Measurements from ENCODE around the gene TCF4.

The TCF4 gene

DNA sequence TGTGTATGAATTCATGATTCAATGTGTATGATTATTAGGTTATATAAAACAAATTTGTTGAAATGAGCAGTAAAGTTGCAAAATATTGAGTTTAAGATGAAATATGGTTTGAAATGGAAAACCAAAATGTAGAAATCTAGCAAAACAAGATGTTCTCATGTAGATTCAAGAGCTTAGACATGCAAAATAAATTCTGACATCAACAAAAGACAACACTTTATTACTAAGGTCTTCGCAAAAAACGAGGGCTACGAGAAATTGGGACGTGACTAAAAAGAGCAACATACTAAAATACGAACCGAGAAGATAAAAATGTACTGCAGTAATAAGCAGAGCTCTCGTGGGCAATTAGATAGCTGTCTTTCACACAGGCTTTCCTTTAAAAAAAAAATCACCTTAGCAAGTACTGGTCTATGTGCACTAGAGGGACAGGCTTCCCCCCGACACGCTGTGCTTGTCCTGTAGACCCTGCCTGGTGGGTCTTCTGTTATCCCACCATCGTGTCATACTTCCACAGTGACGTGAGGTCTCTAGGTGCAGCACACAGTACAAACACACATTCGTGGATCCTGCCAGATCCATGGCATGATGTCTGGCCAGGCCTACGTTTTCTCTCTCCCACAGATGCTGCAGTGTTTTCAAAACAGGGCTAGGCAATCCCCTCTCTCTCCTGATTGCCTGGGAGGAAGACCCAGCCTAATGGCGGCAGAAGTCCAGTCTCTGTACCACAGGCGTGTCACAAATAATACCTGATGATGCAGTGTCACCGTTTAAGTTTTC is 240.8 kb downstream of the TCF4 start:
- Histone ChIP-seq H3K9me3 (ENCODE audit: control insufficient read depth, insufficient read depth, low read length) (no peaks in the 10 kb centered on the region), H3K36me3 (ENCODE audit: control insufficient read depth, insufficient read depth, low read length) (no peaks in the 10 kb centered on the region), H3K27me3 (ENCODE audit: control insufficient read depth, insufficient read depth, low read length) (no peaks in the 10 kb centered on the region), H3K9ac (ENCODE audit: low read depth, low read length) (no peak overlapping the region), H3K4me3 (ENCODE audit: low read depth, low read length) (peak overlapping the region; percentile 17; the same call in 1 of the 2 replicates), H3K27ac (ENCODE audit: low read depth, low read length) (peak overlapping the region; percentile 60), H3K4me1 (ENCODE audit: control insufficient read depth, insufficient read depth, low read length) (peaks cover 69% of the 10 kb centered on the region)

DNA sequence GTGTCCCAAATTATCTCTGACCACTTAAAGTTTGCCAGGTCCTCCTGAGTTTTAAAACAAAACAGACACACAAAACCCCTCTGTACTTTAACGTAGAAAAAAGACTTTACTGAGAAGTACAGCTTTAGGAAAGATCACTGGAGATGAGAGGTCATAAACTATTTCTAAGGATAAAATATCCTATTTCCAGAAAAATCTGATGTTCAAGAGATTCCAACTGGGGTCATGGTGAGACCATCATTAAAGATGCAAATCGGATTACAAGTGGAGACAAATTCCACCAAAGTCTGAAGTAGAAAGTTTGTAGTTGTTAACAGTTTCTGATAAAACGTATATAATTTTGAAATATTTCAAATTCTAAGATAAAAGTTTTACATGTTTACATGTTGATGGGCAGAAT is 241.6 kb downstream of the TCF4 start:
- Histone ChIP-seq H3K27ac (ENCODE audit: low read depth, low read length) (no peak overlapping the region), H3K9me3 (ENCODE audit: control insufficient read depth, insufficient read depth, low read length) (no peaks in the 10 kb centered on the region), H3K4me1 (ENCODE audit: control insufficient read depth, insufficient read depth, low read length) (peaks cover 63% of the 10 kb centered on the region), H3K9ac (ENCODE audit: low read depth, low read length) (no peak overlapping the region), H3K4me3 (ENCODE audit: low read depth, low read length) (no peak overlapping the region), H3K36me3 (ENCODE audit: control insufficient read depth, insufficient read depth, low read length) (no peaks in the 10 kb centered on the region), H3K27me3 (ENCODE audit: control insufficient read depth, insufficient read depth, low read length) (no peaks in the 10 kb centered on the region)

DNA sequence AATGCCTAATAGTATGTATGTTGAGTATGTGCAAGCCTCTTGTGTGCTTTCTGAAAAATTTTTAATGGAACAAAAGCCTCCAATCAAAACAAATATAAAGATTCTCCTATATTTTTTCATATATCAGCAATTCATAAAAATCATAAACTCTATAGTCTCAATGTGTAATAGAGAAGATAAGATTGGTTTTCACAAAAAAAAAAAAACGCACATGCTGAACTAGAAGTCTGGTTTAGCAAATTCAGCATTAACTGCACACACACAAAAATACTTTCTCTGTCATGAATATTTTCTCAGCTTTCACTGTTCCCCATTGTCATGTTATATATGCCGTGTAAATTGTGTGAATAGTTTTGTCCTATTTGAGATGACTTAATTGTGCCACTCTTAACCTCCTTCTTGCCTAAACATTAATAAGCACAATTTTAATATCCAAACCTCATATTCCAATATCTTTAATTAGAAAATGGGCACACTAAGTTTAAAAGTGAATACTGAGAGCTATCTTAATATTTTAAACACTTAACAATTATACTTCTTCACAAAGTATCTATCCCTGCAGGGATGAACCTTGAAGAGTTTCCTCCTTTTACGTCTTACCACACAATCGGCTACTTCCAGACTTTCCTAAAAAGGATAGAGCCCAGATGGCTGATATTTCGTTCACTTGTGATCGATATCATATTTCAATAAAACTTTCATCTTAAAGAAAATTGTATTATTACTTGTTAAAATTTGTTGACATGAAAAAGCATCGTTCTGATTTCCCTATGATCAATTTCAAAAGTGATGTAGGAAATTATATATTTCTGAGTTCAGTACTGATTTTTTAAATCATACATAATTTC is 242.7 kb downstream of the TCF4 start:
- Histone ChIP-seq H3K9ac (ENCODE audit: low read depth, low read length) (no peak overlapping the region), H3K36me3 (ENCODE audit: control insufficient read depth, insufficient read depth, low read length) (no peaks in the 10 kb centered on the region), H3K27me3 (ENCODE audit: control insufficient read depth, insufficient read depth, low read length) (no peaks in the 10 kb centered on the region), H3K4me3 (ENCODE audit: low read depth, low read length) (no peak overlapping the region), H3K9me3 (ENCODE audit: control insufficient read depth, insufficient read depth, low read length) (no peaks in the 10 kb centered on the region), H3K4me1 (ENCODE audit: control insufficient read depth, insufficient read depth, low read length) (peaks cover 53% of the 10 kb centered on the region), H3K27ac (ENCODE audit: low read depth, low read length) (no peak overlapping the region)

DNA sequence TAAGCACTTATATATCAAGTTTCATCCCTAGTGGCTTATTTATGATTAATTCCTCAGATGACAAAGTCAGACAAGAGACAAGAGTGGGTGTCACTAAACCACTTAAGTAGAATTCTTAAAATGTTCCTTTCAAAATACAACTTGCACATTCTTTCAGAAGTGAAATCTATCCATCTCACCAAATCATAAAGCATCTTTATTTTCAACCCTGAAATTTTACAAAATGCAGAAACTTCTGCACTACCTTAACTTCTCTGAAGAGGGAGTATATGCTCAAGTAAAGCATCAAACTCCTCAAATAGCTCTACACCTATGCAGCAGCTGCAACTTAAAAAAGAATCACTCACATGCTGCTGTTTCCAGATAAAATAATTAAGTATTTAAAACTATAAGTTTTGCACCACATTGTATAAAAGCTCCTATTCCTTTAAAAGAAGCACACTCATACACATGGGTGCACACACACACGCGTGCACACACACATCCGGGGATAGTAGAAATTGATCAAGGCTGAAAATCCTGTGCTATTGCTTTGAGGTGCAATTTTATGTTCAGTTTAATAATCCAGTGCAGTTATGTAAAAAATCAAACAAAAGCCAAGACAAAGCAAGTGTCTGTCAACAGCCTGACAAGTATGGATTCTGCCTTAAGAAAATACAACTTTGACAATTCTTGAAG is 244.5 kb downstream of the TCF4 start:
- H3K36me3 ChIP-seq (ENCODE audit: control insufficient read depth, insufficient read depth, low read length): no peaks in the 10 kb centered on the region

DNA sequence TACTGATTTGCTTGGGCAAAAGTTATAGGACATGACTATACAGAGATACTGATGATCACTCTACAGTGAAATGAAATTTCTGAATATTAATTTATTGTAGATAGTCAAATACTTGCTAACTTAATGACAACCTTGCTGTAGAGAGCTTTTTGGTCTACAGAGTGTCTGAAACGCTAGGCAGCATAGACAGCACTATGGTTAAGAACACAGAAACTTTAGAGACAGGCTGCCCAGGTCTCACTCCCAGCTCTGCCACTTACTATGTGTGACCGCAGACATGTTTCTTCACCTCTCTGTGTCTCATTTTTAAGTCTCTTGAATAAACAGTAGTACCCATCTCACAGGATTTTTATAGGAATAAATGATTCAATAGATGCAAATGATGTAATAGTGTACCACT is 247.0 kb downstream of the TCF4 start:
- H3K9me3 ChIP-seq (ENCODE audit: control insufficient read depth, insufficient read depth, low read length): no peaks in the 10 kb centered on the region

More for the DNA sequence above, 244.5 kb downstream of the TCF4 start:
- H3K4me3 ChIP-seq (ENCODE audit: low read depth, low read length): no peak overlapping the region
- no peaks in the 10 kb centered on the region for H3K27me3 ChIP-seq (ENCODE audit: control insufficient read depth, insufficient read depth, low read length)
- H3K9ac ChIP-seq (ENCODE audit: low read depth, low read length): no peak overlapping the region
- no peaks in the 10 kb centered on the region for H3K9me3 ChIP-seq (ENCODE audit: control insufficient read depth, insufficient read depth, low read length)
- peaks cover 53% of the 10 kb centered on the region for H3K4me1 ChIP-seq (ENCODE audit: control insufficient read depth, insufficient read depth, low read length)
- no peak overlapping the region for H3K27ac ChIP-seq (ENCODE audit: low read depth, low read length)

DNA sequence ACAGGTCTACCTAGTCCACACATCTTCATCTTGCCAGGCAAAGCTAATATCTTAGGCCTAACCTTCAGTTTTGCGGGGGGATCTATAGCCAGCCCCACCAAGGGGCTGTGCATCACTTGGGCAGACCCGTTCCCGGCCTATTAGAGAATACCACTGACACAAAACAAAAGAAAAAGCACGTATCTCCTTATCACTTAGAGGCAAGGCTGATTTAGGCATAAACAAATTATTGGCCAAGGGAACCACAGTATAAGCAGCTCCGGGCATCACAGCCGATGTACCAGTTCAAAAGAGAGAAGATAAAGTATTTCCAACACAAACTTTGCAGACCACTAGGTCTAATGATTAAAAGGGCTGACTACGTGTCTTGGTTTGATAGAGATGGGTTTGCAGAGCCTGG is 248.0 kb downstream of the TCF4 start:
- no peak overlapping the region for H3K4me3 ChIP-seq (ENCODE audit: low read depth, low read length)
- H3K4me1 ChIP-seq (ENCODE audit: control insufficient read depth, insufficient read depth, low read length): peaks cover 40% of the 10 kb centered on the region
- H3K27me3 ChIP-seq (ENCODE audit: control insufficient read depth, insufficient read depth, low read length): no peaks in the 10 kb centered on the region
- H3K9ac ChIP-seq (ENCODE audit: low read depth, low read length): no peak overlapping the region
- peak overlapping the region; percentile 12 for H3K27ac ChIP-seq (ENCODE audit: low read depth, low read length)
- no peaks in the 10 kb centered on the region for H3K9me3 ChIP-seq (ENCODE audit: control insufficient read depth, insufficient read depth, low read length)
- no peaks in the 10 kb centered on the region for H3K36me3 ChIP-seq (ENCODE audit: control insufficient read depth, insufficient read depth, low read length)

More for the DNA sequence above, 247.0 kb downstream of the TCF4 start:
- Histone ChIP-seq H3K36me3 (ENCODE audit: control insufficient read depth, insufficient read depth, low read length) (no peaks in the 10 kb centered on the region), H3K4me3 (ENCODE audit: low read depth, low read length) (no peak overlapping the region), H3K4me1 (ENCODE audit: control insufficient read depth, insufficient read depth, low read length) (peaks cover 50% of the 10 kb centered on the region), H3K9ac (ENCODE audit: low read depth, low read length) (no peak overlapping the region), H3K27me3 (ENCODE audit: control insufficient read depth, insufficient read depth, low read length) (no peaks in the 10 kb centered on the region), H3K27ac (ENCODE audit: low read depth, low read length) (no peak overlapping the region)

DNA sequence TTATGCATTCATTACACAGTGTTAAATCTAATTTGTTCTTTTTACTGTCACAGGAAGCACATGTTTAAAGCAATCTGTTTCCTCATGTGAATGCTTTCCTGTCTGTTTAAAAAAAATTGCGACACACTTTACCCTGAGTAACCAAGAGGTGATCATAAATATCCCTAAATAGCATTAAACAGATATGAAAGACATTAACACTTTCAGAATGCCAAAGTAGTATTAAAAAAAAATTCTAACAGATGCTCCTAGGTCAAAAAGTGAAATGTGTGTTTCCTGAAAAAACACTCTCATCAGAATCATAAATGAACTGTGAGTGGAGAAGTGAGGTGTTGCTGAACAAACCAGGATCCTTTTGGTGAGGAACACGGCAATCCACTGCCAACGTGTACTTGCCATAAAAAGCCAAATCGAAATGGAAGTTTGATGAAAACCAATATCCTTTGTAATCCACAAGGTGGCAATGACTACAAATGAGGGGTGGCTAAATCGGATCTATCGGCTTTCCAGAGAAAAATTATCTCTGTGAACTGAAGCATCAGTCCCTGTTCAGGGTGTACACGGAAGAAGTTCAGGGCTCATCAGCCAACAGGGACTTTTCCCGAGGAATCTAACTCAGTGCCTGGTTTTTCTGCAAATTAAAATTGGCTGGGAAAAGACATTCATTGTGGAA is 248.9 kb downstream of the TCF4 start:
- H3K9ac ChIP-seq (ENCODE audit: low read depth, low read length): no peak overlapping the region

DNA sequence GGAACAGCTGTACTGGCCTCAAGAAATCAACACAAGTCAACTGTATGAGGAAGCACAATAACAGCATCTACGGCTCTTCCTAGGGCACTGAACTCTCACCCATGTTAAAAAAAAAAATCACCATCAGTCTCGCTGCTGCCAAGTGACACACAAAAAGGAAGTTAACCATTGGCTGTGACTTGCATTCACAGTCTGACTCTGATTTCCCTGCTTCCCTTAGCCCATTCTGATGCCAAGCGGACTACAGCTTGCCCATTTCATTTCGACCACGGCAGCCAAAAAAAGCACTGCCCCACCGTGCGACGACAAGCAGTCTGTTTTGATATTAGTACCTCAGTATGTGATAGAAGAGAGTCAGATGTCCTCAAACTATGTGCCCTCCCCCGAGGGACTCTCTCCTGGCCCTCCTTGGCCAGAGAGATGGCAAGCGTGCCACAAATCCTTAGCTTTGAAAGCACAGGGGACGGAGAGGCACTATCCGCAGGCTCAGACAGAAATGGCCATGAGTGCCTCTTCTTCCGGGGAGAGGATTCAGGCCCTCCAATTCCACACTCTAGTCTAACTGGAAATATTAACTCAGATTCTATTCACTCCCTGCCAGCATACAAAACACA is 250.0 kb downstream of the TCF4 start:
- Histone ChIP-seq H3K9me3 (ENCODE audit: control insufficient read depth, insufficient read depth, low read length) (no peaks in the 10 kb centered on the region), H3K9ac (ENCODE audit: low read depth, low read length) (no peak overlapping the region), H3K36me3 (ENCODE audit: control insufficient read depth, insufficient read depth, low read length) (no peaks in the 10 kb centered on the region), H3K4me3 (ENCODE audit: low read depth, low read length) (no peak overlapping the region), H3K27me3 (ENCODE audit: control insufficient read depth, insufficient read depth, low read length) (no peaks in the 10 kb centered on the region), H3K27ac (ENCODE audit: low read depth, low read length) (no peak overlapping the region), H3K4me1 (ENCODE audit: control insufficient read depth, insufficient read depth, low read length) (peaks cover 39% of the 10 kb centered on the region)

More for the DNA sequence above, 248.9 kb downstream of the TCF4 start:
- Histone ChIP-seq H3K36me3 (ENCODE audit: control insufficient read depth, insufficient read depth, low read length) (no peaks in the 10 kb centered on the region), H3K4me1 (ENCODE audit: control insufficient read depth, insufficient read depth, low read length) (peaks cover 39% of the 10 kb centered on the region), H3K9me3 (ENCODE audit: control insufficient read depth, insufficient read depth, low read length) (no peaks in the 10 kb centered on the region), H3K27ac (ENCODE audit: low read depth, low read length) (no peak overlapping the region), H3K4me3 (ENCODE audit: low read depth, low read length) (no peak overlapping the region), H3K27me3 (ENCODE audit: control insufficient read depth, insufficient read depth, low read length) (no peaks in the 10 kb centered on the region)

DNA sequence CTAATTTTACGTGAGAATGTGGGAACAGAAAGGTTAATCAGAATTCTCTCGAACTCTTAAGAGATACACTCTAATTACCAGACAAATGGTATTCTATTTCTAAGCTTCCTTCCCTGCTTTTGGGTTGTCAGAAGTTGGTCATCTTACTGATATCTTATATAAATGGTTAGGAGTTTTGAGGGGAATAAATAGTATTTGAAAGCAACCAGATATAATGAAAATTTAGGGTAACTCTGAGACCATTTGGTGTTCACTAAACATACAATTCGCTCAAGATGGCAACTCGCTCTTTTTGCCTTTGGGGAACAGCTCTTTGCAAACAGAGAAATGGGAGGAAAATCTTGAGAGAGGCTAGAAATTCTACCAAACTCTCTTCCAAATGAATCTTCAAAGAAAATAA is 250.9 kb downstream of the TCF4 start:
- Histone ChIP-seq H3K36me3 (ENCODE audit: control insufficient read depth, insufficient read depth, low read length) (no peaks in the 10 kb centered on the region), H3K9me3 (ENCODE audit: control insufficient read depth, insufficient read depth, low read length) (no peaks in the 10 kb centered on the region), H3K4me1 (ENCODE audit: control insufficient read depth, insufficient read depth, low read length) (peaks cover 39% of the 10 kb centered on the region), H3K27ac (ENCODE audit: low read depth, low read length) (no peak overlapping the region), H3K4me3 (ENCODE audit: low read depth, low read length) (no peak overlapping the region), H3K9ac (ENCODE audit: low read depth, low read length) (no peak overlapping the region), H3K27me3 (ENCODE audit: control insufficient read depth, insufficient read depth, low read length) (no peaks in the 10 kb centered on the region)

DNA sequence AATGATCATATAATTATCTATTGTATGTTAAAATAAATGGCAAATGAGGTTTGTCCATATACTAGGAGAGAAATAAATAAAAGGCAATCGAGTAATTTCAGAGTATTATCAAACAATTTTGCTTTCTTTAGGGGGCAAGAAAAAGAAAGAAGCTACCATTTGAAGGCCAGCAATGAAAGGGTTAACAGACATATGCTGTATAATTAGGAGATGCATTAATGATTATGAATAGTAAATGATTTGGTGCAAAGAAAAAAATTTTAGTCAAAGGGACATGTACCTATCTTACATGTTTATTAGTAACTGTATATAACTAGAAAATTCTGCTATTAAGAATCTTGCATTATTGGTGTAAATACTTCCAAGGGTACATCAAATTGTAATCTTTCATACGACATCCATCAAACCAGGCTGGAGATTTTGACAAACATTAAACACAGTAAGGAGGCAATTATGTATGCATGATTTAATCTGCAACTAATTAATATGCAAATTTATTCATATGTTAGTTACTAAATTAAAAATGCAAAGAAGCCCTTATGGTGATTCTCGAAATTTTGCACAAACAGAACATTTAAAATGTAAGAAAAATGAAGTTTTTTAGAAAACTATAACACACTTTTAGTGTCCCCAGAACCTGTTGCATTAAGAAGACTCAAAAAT is 251.4 kb downstream of the TCF4 start:
- H3K27me3 ChIP-seq (ENCODE audit: control insufficient read depth, insufficient read depth, low read length): no peaks in the 10 kb centered on the region
- no peak overlapping the region for H3K9ac ChIP-seq (ENCODE audit: low read depth, low read length)
- H3K4me3 ChIP-seq (ENCODE audit: low read depth, low read length): no peak overlapping the region
- H3K27ac ChIP-seq (ENCODE audit: low read depth, low read length): no peak overlapping the region
- H3K4me1 ChIP-seq (ENCODE audit: control insufficient read depth, insufficient read depth, low read length): peaks cover 40% of the 10 kb centered on the region
- H3K36me3 ChIP-seq (ENCODE audit: control insufficient read depth, insufficient read depth, low read length): no peaks in the 10 kb centered on the region
- no peaks in the 10 kb centered on the region for H3K9me3 ChIP-seq (ENCODE audit: control insufficient read depth, insufficient read depth, low read length)
